Skeletal muscle cell (primary cell): ENCODE measurements around the gene BTN1A1.
"Not testable (repeated sequence)": the region's sequence is repeated elsewhere in the genome, so short reads cannot be mapped to it uniquely, and the experiment has no call there.

Experiments used
- DNase-seq: peaks from one replicate; pipeline ENCODE4 v3.0.0-alpha.2; 2010; ENCODE audit warnings: low read depth
- H3K4me3 ChIP-seq: 2 replicates; pipeline ENCODE4 v1.5.1; 2011; ENCODE audit warnings: low read depth, mild to moderate bottlenecking, control low read depth, low read length, moderate library complexity

The BTN1A1 gene

GRCh38 chr6:26500102-26500501, at the start of gene BTN1A1:
Gene BTN1A1, plus strand, starts transcription at chr6:26500303. Its CDS starts 984 bp downstream, at chr6:26501287.
- DNase-seq = no peak

DNA sequence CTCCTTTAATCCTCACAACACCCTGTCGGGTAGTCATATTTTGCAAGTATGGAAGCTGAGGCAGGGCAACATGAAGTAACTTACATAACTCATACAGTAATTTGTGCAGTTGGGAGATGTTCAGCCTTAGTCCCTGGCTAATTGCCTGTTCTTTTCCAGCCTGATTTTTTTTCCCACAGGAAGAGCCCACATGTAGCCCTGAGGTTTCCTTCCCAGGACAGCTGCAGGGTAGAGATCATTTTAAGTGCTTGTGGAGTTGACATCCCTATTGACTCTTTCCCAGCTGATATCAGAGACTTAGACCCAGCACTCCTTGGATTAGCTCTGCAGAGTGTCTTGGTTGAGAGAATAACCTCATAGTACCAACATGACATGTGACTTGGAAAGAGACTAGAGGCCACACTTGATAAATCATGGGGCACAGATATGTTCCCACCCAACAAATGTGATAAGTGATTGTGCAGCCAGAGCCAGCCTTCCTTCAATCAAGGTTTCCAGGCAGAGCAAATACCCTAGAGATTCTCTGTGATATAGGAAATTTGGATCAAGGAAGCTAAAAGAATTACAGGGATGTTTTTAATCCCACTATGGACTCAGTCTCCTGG, 47.4 kb upstream of the BTN1A1 start:
- no peak for DNase-seq
- H3K4me3 ChIP-seq = no peak overlapping the region

More at GRCh38 chr6:26500102-26500501, at the start of gene BTN1A1:
- H3K4me3 ChIP-seq = no peak within 1 kb of the TSS

GRCh38 chr6:26454631-26455030, 45.5 kb upstream of the BTN1A1 start:
- H3K4me3 ChIP-seq = no peak overlapping the region
- no peak for DNase-seq

GRCh38 chr6:26455357-26455970, 44.6 kb upstream of the BTN1A1 start:
- H3K4me3 ChIP-seq = no peak overlapping the region
- DNase-seq = peak; percentile 21

- H3K4me3 ChIP-seq = peak overlapping the region; percentile 85
- no peak for DNase-seq
These were observed 42.8 kb upstream of the BTN1A1 start for GRCh38 chr6:26457264-26457805.

- DNase-seq = peak; percentile 80
- H3K4me3 ChIP-seq = peak within 1 kb of the TSS; percentile 85
These were observed 42.1 kb upstream of the BTN1A1 start, which contains the start of gene BTN2A1 for GRCh38 chr6:26457806-26458688. Gene BTN2A1, plus strand, starts transcription at chr6:26457955. Its CDS starts 682 bp downstream, at chr6:26458637.

GRCh38 chr6:26459023-26459810, 40.9 kb upstream of the BTN1A1 start:
- no peak for DNase-seq
- peak overlapping the region; percentile 85 for H3K4me3 ChIP-seq

DNA sequence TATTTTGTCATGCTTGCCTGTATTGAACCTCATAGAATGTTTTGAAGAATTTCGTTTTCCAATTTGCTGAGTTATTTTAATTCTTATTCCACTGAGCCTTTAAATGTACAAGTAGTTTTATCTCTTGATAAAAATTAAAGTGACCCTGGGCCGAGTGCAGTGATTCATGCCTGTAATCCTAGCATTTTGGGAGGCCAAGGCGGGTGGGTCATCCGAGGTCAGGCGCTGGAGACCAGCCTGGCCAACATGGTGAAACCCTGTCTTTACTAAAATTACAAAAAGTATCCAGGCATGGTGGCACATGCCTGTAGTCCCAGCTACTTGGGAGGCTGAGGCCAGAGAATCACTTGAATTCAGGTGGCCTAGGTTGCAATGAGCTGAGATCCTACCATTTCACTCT, 38.8 kb upstream of the BTN1A1 start:
- DNase-seq, H3K4me3 ChIP-seq: not testable (repeated sequence)

DNA sequence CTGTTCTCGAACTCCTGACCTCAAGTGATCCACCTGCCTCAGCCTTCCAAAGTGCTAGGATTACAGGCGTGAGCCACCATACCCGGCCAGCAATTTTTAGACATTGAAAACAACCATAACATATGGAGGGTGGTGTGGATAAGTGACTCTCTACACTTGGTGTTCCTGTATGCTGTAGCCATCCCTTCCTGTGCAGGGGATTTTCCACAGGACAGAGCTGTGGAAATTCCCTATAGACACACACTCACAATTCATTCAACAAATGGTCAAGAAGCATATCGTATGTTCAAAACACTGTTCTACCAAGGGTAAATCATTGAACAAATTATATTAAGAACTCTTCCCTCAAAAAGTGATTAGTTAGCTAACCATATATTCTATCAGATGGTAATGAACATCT, 36.1 kb upstream of the BTN1A1 start:
- H3K4me3 ChIP-seq = no peak overlapping the region
- no peak for DNase-seq

DNA sequence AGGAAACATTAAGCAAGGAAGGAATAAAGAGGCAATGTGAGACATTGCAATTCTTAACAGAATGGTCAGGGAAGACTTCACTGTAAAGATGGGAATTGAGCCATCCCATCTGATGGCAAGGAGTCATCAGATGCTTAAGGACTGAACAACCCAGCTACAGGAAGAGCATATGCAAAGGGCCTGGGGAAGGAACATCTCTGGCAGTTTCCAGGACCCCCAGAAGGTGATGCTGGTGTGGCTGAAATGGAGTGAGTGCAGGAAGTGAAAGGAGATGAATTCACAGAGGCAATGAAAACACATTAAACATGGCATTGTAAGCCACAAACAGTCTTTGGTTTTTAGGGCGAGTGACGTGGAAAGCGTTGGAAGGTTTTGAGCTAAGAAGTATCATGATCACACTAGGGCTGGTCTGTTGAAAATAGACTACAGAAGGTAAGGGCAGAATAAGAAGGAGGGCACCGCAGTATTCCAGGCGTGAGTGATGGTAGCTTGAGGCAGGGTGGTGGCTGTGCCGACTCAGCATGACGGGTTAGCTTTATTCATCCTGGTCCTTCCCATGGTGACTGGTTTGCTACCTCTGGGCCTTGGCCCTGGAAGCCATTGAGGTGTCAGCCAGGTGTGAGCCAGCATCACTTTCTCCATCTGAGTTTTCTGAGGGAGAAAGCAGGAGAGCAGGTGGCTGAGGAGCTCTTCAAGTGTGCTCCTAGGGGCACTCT, 35.5 kb upstream of the BTN1A1 start:
- no peak overlapping the region for H3K4me3 ChIP-seq
- DNase-seq = no peak

DNA sequence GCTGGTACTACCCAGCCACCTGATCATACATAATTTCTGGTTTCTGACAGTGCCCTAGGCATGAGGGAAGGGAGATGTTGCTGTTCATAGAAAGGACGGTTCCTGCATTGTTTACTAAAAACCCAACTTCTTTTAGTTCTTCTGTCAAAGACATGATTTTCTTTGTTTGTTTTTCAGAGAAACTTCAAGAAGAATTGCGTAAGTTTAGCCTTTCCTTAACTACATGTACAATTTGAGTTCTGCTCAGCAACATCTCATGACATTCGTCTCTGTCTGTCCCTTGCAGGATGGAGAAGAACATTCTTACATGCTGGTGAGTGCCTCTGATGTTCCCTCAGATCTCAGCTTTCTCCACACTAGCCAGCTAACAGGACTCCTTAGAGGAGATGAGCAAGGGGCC, 34.3 kb upstream of the BTN1A1 start:
- H3K4me3 ChIP-seq = no peak overlapping the region
- no peak for DNase-seq

DNA sequence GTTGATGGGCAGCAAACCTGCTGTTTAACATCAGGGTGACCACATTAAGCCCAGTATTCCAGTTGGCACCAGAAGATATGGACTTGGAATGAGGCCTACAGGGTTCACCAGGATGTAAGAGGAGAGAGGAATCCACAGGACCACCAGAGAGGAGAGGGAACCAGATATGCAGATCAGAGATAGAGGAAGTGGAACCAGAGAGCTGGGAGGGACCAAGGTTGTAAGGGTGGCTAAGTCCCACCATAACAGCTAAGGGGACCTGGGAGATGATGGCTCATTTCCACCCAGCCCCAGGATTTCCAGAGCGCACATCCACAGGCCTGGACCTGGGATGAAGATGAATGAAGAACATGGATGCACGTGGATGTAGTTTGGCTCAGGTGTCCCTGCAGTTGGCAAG, 31.3 kb upstream of the BTN1A1 start:
- DNase-seq = no peak
- H3K4me3 ChIP-seq = no peak overlapping the region

GRCh38 chr6:26470643-26471042, 29.5 kb upstream of the BTN1A1 start:
- no peak overlapping the region for H3K4me3 ChIP-seq
- DNase-seq = no peak

DNA sequence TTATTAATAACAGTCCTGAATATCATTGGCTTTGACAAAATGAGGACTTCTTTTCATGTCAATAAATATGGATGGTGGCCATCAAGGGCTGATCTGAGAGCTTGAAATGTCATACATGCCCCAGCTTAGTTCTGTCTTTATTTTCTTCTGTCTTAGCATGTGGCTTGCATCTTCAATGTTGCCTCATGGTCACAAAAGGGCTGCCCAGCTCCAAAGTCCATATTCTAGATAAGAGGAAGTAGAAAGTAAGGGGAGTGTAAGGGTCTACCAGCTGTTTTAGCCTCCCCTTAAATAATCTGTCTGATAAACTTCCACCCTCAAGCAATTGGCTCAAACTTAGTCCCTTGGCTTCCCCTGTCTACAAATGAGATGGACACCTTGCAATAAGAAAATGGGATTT, 28.1 kb upstream of the BTN1A1 start:
- no peak overlapping the region for H3K4me3 ChIP-seq
- no peak for DNase-seq

GRCh38 chr6:26472549-26473290, 27.4 kb upstream of the BTN1A1 start:
- no peak for DNase-seq

DNA sequence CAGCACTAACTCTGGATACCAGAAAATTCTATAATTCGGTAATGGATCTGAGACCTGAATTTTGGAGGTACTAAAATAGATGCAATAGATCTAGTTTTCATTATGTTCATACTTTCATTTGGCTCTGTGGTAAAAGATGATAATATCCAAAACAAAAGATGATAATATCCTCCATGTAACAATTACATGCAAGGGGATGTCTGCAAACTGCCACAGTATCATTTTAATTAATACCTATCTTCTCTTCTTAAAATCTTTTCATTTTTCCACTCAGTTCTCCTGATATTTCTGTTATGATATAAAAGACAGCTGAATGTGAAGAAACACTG, 26.7 kb upstream of the BTN1A1 start:
- DNase-seq = no peak
- peak overlapping the region; percentile 52 for H3K4me3 ChIP-seq

More at GRCh38 chr6:26472549-26473290, 27.4 kb upstream of the BTN1A1 start:
- H3K4me3 ChIP-seq = no peak overlapping the region

DNA sequence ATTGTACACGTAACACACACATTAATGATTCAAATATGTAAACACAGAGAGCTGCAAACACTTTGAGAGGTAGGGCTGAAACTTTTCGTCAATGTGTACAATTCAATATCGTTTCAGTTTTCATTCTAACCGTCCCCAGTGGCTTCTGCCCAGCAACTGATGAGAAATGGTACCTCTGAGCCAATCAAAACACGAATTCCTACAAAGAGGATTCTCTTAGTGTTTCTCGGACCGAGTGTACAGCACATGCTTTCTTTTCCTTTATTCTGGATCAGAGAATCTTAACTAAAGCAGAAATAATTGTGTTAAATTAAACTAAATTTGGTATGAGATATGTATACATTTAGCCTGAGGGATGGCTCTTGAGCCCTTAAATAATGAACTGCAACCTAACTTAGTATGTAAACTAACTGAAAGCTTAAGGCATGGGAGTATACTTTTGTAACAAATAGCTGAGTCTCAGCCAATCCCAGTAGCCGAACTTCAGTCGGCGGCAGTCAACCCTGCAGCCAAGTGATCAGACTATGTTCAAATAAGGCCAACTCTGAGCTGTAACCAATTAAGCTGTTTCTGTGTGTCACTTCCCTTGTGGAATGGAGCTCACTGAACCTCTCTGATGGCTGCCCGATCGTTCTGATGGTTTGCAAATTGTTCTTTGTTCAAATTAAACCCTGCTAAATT, 26.2 kb upstream of the BTN1A1 start:
- DNase-seq = peak; percentile 86
- peak overlapping the region; percentile 52 for H3K4me3 ChIP-seq

GRCh38 chr6:26474439-26474881, 25.6 kb upstream of the BTN1A1 start:
- peak overlapping the region; percentile 52 for H3K4me3 ChIP-seq
- DNase-seq = no peak
